Panc1 (cell line): ENCODE results near the gene ZNF350. TPM values are rescaled to one million over a fixed set of nuclear protein-coding genes. Genes with fewer than 3 reads are reported as not detected.

Experiments
- ATAC-seq: fragments of 200-7000 bp; cut with Tn5 transposase; 2 replicates; pipeline ENCODE4 v1.9.1; 2020; ENCODE audit warnings: mild to moderate bottlenecking, moderate library complexity
- BruUV-seq: library from RNA; stranded (reverse); fragments of 400-500 nt; replicated peaks from 2 replicates; lab custom pipeline; 2021; lab: Mats Ljungman, UMichigan
- CTCF ChIA-PET: fragments of 300-600 bp; sonication (Branson Sonifier 250); formaldehyde crosslinking; loops from one replicate; lab custom pipeline; 2022; ENCODE audit warnings: antibody characterized with exemption; lab: Charles Lee
- POLR2A ChIA-PET: fragments of 300-600 bp; sonication (Branson Sonifier 250); formaldehyde crosslinking; loops from one replicate; lab custom pipeline; 2022; ENCODE audit warnings: antibody characterized with exemption; lab: Charles Lee
- DNase-seq: peaks from one replicate; pipeline ENCODE4 v3.0.0-alpha.2; 2010; ENCODE audit warnings: low read depth, low spot score
- H3K27ac ChIP-seq: 2 replicates; pipeline ENCODE4 v1.5.1; 2011; ENCODE audit warnings: mild to moderate bottlenecking, low read length, inconsistent platforms
- H3K27me3 ChIP-seq: fragments of 200-500 bp; sonication (Bioruptor generic); 2 replicates; pipeline ENCODE4 v1.6.0; 2014; ENCODE audit warnings: low read length, inconsistent platforms; ENCODE audit not compliant: control insufficient read depth, insufficient read depth
- H3K36me3 ChIP-seq: fragments of 200-500 bp; sonication (Bioruptor generic); 2 replicates; pipeline ENCODE4 v1.5.1; 2014; ENCODE audit warnings: inconsistent platforms, mild to moderate bottlenecking, low read length, moderate library complexity; ENCODE audit not compliant: control insufficient read depth, insufficient read depth
- H3K4me1 ChIP-seq: 2 replicates; pipeline ENCODE4 v1.5.1; 2011; ENCODE audit warnings: inconsistent platforms, mild to moderate bottlenecking, low read length, moderate library complexity; ENCODE audit not compliant: control insufficient read depth, insufficient read depth
- H3K4me3 ChIP-seq, 2 experiments: 2 replicates each; pipeline ENCODE4 v1.5.1; 2011 to 2012; ENCODE audit warnings: low read depth in 2 of 2, low read length in 2 of 2, mild to moderate bottlenecking in 2 of 2, inconsistent platforms in 1 of 2, moderate library complexity in 1 of 2
- H3K9me3 ChIP-seq: fragments of 200-500 bp; sonication (Bioruptor generic); 2 replicates; pipeline ENCODE4 v1.5.1; 2014; ENCODE audit warnings: low read depth, mild to moderate bottlenecking, inconsistent platforms, low read length, moderate library complexity; ENCODE audit not compliant: control insufficient read depth, insufficient read depth
- CTCF ChIP-seq: fragments of 450-650 bp; IDR thresholded peaks from 2 replicates; pipeline ENCODE4 v1.5.1; 2017; ENCODE audit warnings: mild to moderate bottlenecking
- POLR2AphosphoS5 ChIP-seq: IDR thresholded peaks from 2 replicates; pipeline ENCODE4 v1.6.1; 2012; ENCODE audit warnings: mild to moderate bottlenecking, low read depth, low read length, moderate library complexity
- REST ChIP-seq, 2 experiments: IDR thresholded peaks; 2 replicates each; pipeline ENCODE4 v1.6.1; 2011 to 2012; ENCODE audit warnings: low read depth in 2 of 2, control low read depth in 1 of 2, low read length in 1 of 2, mild to moderate bottlenecking in 1 of 2, moderate library complexity in 1 of 2; ENCODE audit not compliant: insufficient read depth in 1 of 2
- SIN3A ChIP-seq: IDR thresholded peaks from 2 replicates; pipeline ENCODE4 v1.6.1; 2012; ENCODE audit warnings: low read depth, mild to moderate bottlenecking, low read length, moderate library complexity, borderline replicate concordance; ENCODE audit not compliant: insufficient read depth
- TCF7L2 ChIP-seq: IDR thresholded peaks from 2 replicates; pipeline ENCODE4 v1.6.1; 2011; ENCODE audit warnings: mild to moderate bottlenecking, low read depth, low read length, inconsistent platforms
- in situ Hi-C: cut with HindIII; loops from 2 replicates; pipeline ENCODE4 v1.10.0; 2016; ENCODE audit warnings: low sequenced_read_pairs, low pct_unique_long_range_greater_than_20kb
- intact Hi-C: fragments of 100-400 bp; cut with micrococcal nuclease; formaldehyde crosslinking; loops from one replicate; pipeline ENCODE4 v1.10.0; 2022; ENCODE audit not compliant: unreplicated experiment
- total RNA-seq: library from RNA; stranded (reverse); gene quantifications from one replicate; pipeline ENCODE4 v1.2.1, GENCODE V29; 2021; ENCODE audit not compliant: unreplicated experiment

The ZNF350 gene
- total RNA-seq, 1 experiment from 2014 or later, result 5.1 TPM

GRCh38 chr19:51994048-51994644, 7.5 kb upstream of the ZNF350 start:
- in situ Hi-C loops (no loop called here), intact Hi-C loops (no loop called here)
- Histone ChIP-seq H3K9me3 (peaks cover 61% of the 10 kb centered on the region), H3K4me1 (no peaks in the 10 kb centered on the region), H3K4me3 (no peak overlapping the region), H3K27me3 (no peaks in the 10 kb centered on the region), H3K36me3 (no peaks in the 10 kb centered on the region), H3K27ac (no peak overlapping the region)
- TF ChIP-seq TCF7L2, result no peak
- no peak for TF ChIP-seq REST (IDR thresholded peaks at IDR 0.05; ENCODE audit: insufficient read depth in 1 of 2, low read depth in 2 of 2, low read length in 1 of 2)
- no peak for TF ChIP-seq SIN3A
- no peak for TF ChIP-seq POLR2AphosphoS5
- no peak for TF ChIP-seq CTCF
- BruUV-seq, result no TSS peak
- no peak for ATAC-seq
- POLR2A ChIA-PET, result no interaction called here
- no peak for DNase-seq
- CTCF ChIA-PET, result no interaction called here

- DNase-seq (no peak), ATAC-seq (no peak)
- Histone ChIP-seq H3K4me1 (no peaks in the 10 kb centered on the region), H3K27me3 (no peaks in the 10 kb centered on the region), H3K9me3 (peaks cover 57% of the 10 kb centered on the region), H3K27ac (no peak overlapping the region), H3K4me3 (no peak overlapping the region), H3K36me3 (no peaks in the 10 kb centered on the region)
- ChIA-PET POLR2A (no interaction called here), CTCF (no interaction called here)
- in situ Hi-C loops, result no loop called here
- no peak for TF ChIP-seq TCF7L2
- intact Hi-C loops, result no loop called here
- BruUV-seq, result no TSS peak
Measured at GRCh38 chr19:51993422-51993821, 6.8 kb upstream of the ZNF350 start.

- ChIA-PET CTCF (no interaction called here), POLR2A (no interaction called here)
- Histone ChIP-seq H3K36me3 (peaks cover 2% of the 10 kb centered on the region; the same call in 1 of the 2 replicates), H3K4me3 (no peak overlapping the region), H3K9me3 (peaks cover 20% of the 10 kb centered on the region; the same call in 1 of the 2 replicates), H3K27ac (no peak overlapping the region), H3K4me1 (no peaks in the 10 kb centered on the region), H3K27me3 (no peaks in the 10 kb centered on the region)
- in situ Hi-C loops (no loop called here), intact Hi-C loops (no loop called here)
- no TSS peak for BruUV-seq
- DNase-seq, result no peak
- ATAC-seq, result no peak
- TF ChIP-seq REST (IDR thresholded peaks at IDR 0.05; ENCODE audit: insufficient read depth in 1 of 2, low read depth in 2 of 2, low read length in 1 of 2) (no peak), SIN3A (no peak), POLR2AphosphoS5 (no peak), CTCF (no peak), TCF7L2 (no peak)
Measured at GRCh38 chr19:51983361-51983760, 3.3 kb downstream of the ZNF350 start.
